HFFc6 (cell line): ENCODE data around the gene COLGALT1. TPM values are rescaled to one million over a fixed set of nuclear protein-coding genes. Genes with fewer than 3 reads are reported as not detected.
"Not testable (repeated sequence)": the region's sequence is repeated elsewhere in the genome, so short reads cannot be mapped to it uniquely, and the experiment has no call there.

Source experiments
- DNase-seq: peaks from one replicate; pipeline ENCODE4 v3.0.0-alpha.2; 2018
- H3K27ac Mint-ChIP-seq: 2 replicates; pipeline ENCODE4 v1.8.0; 2020; ENCODE audit warnings: mild to moderate bottlenecking, mixed read lengths
- H3K27me3 Mint-ChIP-seq: 2 replicates; pipeline ENCODE4 v1.8.0; 2021; ENCODE audit warnings: mild to moderate bottlenecking, moderate library complexity, mixed read lengths; ENCODE audit not compliant: insufficient read depth
- H3K36me3 Mint-ChIP-seq: 2 replicates; pipeline ENCODE4 v1.8.0; 2021; ENCODE audit warnings: low read depth, mixed read lengths
- H3K4me1 Mint-ChIP-seq: 2 replicates; pipeline ENCODE4 v1.8.0; 2020; ENCODE audit warnings: low read depth, mixed read lengths
- H3K4me3 Mint-ChIP-seq: 2 replicates; pipeline ENCODE4 v1.8.0; 2020; ENCODE audit warnings: mild to moderate bottlenecking, moderate library complexity, mixed read lengths
- H3K9me3 Mint-ChIP-seq: 2 replicates; pipeline ENCODE4 v1.8.0; 2020; ENCODE audit warnings: mild to moderate bottlenecking, mixed read lengths
- total RNA-seq, 6 experiments: library from RNA; stranded (reverse); fragmentation: NEBNext Ultra II Directional; extraction: Animal tissue kit (Norgen Biotek cat#: 25700); gene quantifications; 2 replicates in 1 of 6; 3 replicates in 5 of 6; pipeline ENCODE4 v1.2.3, GENCODE V29; 2021
- TF ChIP-seq, protein P1 (sequence below): fragments of 200-600 bp; sonication (generic); IDR thresholded peaks from 2 replicates; pipeline ENCODE4 v1.5.0; 2021; ENCODE audit warnings: antibody characterized with exemption, mild to moderate bottlenecking

Gene COLGALT1
- total RNA-seq, 6 experiments from 2014 or later, result 102 to 115 (median 106) TPM

DNA sequence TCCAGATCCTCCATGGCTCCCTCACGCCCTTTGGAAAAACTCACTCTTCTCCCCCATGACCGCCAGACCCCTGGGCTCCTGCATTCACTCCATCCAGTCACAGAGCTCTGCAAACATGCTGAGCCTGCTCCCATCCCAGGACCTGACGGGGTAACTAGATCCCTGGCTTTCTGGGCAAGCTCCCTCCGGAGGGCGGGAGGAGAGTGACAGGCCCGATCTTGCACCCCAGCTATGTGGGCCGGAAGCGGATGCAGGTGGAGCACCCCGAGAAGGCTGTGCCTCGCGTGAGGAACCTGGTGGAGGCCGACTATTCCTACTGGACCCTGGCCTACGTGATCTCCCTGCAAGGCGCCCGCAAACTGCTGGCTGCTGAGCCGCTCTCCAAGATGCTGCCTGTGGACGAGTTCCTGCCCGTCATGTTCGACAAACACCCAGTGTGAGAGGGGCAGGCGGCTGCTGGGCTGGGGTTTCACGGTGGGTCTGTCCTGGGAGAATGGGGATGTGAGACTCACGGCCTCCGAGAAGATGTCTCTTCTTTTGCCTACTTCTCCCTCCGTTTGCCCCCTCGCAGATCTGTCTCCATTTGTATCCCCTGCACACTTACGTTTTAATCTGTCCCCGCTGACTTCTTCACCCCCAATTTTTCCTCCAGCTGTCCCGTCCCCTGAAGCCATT lies 25.2 kb downstream of the COLGALT1 start:
- Mint-ChIP-seq H3K36me3 (peaks cover 26% of the 10 kb centered on the region), H3K27ac (no peak overlapping the region), H3K27me3 (peaks cover 6% of the 10 kb centered on the region), H3K4me1 (0 out of 2 replicates have a peak, but pooled peaks cover 4% of the 10 kb centered on the region), H3K4me3 (no peak overlapping the region), H3K9me3 (no peaks in the 10 kb centered on the region)
- no peak for DNase-seq
- TF ChIP-seq, protein P1, sequence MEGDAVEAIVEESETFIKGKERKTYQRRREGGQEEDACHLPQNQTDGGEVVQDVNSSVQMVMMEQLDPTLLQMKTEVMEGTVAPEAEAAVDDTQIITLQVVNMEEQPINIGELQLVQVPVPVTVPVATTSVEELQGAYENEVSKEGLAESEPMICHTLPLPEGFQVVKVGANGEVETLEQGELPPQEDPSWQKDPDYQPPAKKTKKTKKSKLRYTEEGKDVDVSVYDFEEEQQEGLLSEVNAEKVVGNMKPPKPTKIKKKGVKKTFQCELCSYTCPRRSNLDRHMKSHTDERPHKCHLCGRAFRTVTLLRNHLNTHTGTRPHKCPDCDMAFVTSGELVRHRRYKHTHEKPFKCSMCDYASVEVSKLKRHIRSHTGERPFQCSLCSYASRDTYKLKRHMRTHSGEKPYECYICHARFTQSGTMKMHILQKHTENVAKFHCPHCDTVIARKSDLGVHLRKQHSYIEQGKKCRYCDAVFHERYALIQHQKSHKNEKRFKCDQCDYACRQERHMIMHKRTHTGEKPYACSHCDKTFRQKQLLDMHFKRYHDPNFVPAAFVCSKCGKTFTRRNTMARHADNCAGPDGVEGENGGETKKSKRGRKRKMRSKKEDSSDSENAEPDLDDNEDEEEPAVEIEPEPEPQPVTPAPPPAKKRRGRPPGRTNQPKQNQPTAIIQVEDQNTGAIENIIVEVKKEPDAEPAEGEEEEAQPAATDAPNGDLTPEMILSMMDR, result peak; percentile 27; the same call in 1 of the 2 replicates

DNA sequence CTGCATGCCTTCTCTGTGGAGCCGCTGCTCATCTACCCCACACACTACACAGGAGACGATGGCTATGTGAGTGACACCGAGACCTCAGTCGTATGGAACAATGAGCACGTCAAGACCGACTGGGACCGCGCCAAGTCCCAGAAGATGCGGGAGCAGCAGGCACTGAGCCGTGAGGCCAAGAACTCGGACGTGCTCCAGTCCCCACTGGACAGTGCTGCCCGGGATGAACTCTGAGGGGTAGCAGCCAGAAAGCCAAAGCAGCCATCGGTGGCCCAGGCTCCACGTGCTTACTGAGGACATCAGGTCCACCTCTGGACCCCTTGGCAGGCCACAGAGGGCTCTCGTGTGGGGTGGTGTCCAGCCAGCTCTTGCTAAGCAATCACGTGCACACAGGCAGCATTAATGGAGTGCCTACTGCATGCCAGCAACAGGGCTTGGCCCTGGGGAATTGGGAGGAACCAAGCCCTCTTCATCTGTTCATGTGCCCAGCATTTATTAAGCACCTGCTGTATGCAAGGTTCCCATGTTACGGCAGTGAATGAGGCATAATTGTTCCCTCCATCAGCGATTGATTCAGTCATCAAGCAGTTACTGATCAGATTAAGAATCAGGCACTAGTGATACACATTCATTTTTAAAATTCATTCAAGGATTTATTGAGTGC lies 25.9 kb downstream of the COLGALT1 start:
- Mint-ChIP-seq H3K36me3 (peaks cover 26% of the 10 kb centered on the region), H3K4me3 (no peak overlapping the region), H3K27ac (no peak overlapping the region), H3K27me3 (peaks cover 6% of the 10 kb centered on the region), H3K9me3 (no peaks in the 10 kb centered on the region), H3K4me1 (0 out of 2 replicates have a peak, but pooled peaks cover 4% of the 10 kb centered on the region)
- TF ChIP-seq, protein P1, result no peak
- DNase-seq, result no peak

DNA sequence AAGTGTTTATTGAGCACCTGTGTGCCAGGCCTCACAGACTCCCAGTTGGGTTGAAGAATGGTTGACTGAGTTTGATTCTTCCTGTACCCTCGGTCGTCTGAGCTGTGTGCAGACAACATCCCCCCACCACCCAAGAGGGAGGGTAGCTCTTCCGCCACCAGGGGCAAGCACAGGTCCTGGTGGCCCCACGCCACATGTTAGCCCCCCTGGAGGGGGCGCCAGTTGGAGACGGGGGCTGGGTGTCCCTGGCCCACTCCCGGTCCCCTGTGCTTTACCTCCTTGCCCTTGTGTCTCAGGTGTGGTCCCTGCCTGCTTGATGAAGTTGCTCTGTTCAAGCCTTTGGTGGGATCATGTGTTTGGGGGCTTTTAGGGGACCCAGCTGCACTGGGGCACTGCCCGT lies 27.2 kb downstream of the COLGALT1 start:
- H3K27me3 Mint-ChIP-seq, result peaks cover 6% of the 10 kb centered on the region
- no peak for DNase-seq
- TF ChIP-seq, protein P1, result peak; percentile 44; the same call in 1 of the 2 replicates
- H3K9me3 Mint-ChIP-seq, result no peaks in the 10 kb centered on the region
- peaks cover 23% of the 10 kb centered on the region for H3K36me3 Mint-ChIP-seq
- no peak overlapping the region for H3K4me3 Mint-ChIP-seq
- H3K4me1 Mint-ChIP-seq, result 0 out of 2 replicates have a peak, but pooled peaks cover 4% of the 10 kb centered on the region
- H3K27ac Mint-ChIP-seq, result no peak overlapping the region

- Mint-ChIP-seq H3K36me3 (peaks cover 17% of the 10 kb centered on the region), H3K27ac (no peak overlapping the region), H3K4me3 (no peak overlapping the region), H3K4me1 (0 out of 2 replicates have a peak, but pooled peaks cover 4% of the 10 kb centered on the region), H3K27me3 (peaks cover 6% of the 10 kb centered on the region), H3K9me3 (no peaks in the 10 kb centered on the region)
- TF ChIP-seq, protein P1, result no peak
- DNase-seq, result no peak
Measured at GRCh38 chr19:17584132-17584531, 28.7 kb downstream of the COLGALT1 start.

DNA sequence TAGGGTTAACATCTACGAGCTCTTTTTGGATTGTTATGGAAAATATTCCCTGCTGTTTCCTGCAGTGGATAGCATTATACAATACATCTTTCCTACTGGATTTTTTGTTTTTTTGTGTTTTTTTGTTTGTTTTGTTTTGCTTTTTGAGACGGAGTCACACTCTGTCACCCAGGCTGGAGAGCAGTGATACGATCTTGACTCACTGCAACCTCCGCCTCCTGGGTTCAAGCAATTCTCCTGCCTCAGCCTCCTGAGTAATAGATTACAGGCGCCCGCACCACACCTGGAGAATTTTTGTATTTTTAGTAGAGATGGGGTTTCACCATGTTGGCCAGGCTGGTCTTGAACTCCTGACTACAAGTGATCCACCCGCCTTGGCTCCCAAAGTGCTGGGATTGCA lies 29.9 kb downstream of the COLGALT1 start:
- H3K4me1 Mint-ChIP-seq, H3K4me3 Mint-ChIP-seq, DNase-seq, H3K36me3 Mint-ChIP-seq, H3K27me3 Mint-ChIP-seq, H3K9me3 Mint-ChIP-seq, H3K27ac Mint-ChIP-seq: not testable (repeated sequence)

- Mint-ChIP-seq H3K9me3 (no peaks in the 10 kb centered on the region), H3K4me1 (no peaks in the 10 kb centered on the region), H3K4me3 (no peak overlapping the region), H3K27me3 (peaks cover 6% of the 10 kb centered on the region), H3K27ac (no peak overlapping the region), H3K36me3 (no peaks in the 10 kb centered on the region)
- TF ChIP-seq, protein P1, result no peak
- DNase-seq, result no peak
Measured at GRCh38 chr19:17590866-17591265, 35.4 kb downstream of the COLGALT1 start.

- peaks cover 17% of the 10 kb centered on the region for H3K27me3 Mint-ChIP-seq
- not testable (repeated sequence) for H3K27ac Mint-ChIP-seq, H3K4me1 Mint-ChIP-seq, H3K4me3 Mint-ChIP-seq, DNase-seq, H3K9me3 Mint-ChIP-seq, H3K36me3 Mint-ChIP-seq
Measured at GRCh38 chr19:17594296-17594695, 38.8 kb downstream of the COLGALT1 start.

GRCh38 chr19:17598063-17598462 lies 42.6 kb downstream of the COLGALT1 start:
- not testable (repeated sequence) for DNase-seq, H3K4me3 Mint-ChIP-seq, H3K36me3 Mint-ChIP-seq, H3K9me3 Mint-ChIP-seq, H3K27ac Mint-ChIP-seq, H3K4me1 Mint-ChIP-seq
- peaks cover 36% of the 10 kb centered on the region for H3K27me3 Mint-ChIP-seq
